HG02798 (cell line): ENCODE measurements around the gene UGT1A3.
"Not testable (repeated sequence)": the region's sequence is repeated elsewhere in the genome, so short reads cannot be mapped to it uniquely, and the experiment has no call there.

Experiments used
- ATAC-seq: cut with Tn5 transposase; IDR thresholded peaks from one replicate; pipeline ENCODE4 v1.9.1; 2021; ENCODE audit warnings: mild to moderate bottlenecking; ENCODE audit not compliant: unreplicated experiment, poor library complexity

UGT1A3 gene

GRCh38 chr2:233706720-233707119 lies 22.1 kb upstream of the UGT1A3 start:
- ATAC-seq, result no peak

- ATAC-seq, result no peak
Observed at GRCh38 chr2:233707940-233708644, 20.8 kb upstream of the UGT1A3 start.

GRCh38 chr2:233708942-233709341 lies 19.9 kb upstream of the UGT1A3 start:
- no peak for ATAC-seq

GRCh38 chr2:233711312-233712008 lies 17.4 kb upstream of the UGT1A3 start:
- ATAC-seq, result peak; percentile 68

GRCh38 chr2:233712611-233713261 lies 16.1 kb upstream of the UGT1A3 start, which contains the start of gene UGT1A5:
TSS of gene UGT1A5 (plus strand) at chr2:233712907. CDS start at chr2:233712992, 85 bp downstream.
- ATAC-seq, result no peak

DNA sequence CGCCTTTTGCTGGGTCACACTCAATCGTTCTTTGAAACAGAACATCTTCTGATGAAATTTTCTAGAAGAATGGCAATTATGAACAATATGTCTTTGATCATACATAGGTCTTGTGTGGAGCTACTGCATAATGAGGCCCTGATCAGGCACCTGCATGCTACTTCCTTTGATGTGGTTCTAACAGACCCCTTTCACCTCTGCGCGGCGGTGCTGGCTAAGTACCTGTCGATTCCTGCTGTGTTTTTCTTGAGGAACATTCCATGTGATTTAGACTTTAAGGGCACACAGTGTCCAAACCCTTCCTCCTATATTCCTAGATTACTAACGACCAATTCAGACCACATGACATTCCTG lies 15.6 kb upstream of the UGT1A3 start:
- ATAC-seq, result no peak

- no peak for ATAC-seq
Observed at GRCh38 chr2:233714121-233714520, 14.7 kb upstream of the UGT1A3 start.

- no peak for ATAC-seq
Observed at GRCh38 chr2:233718552-233718951, 10.3 kb upstream of the UGT1A3 start, which contains the start of gene UGT1A4. TSS of gene UGT1A4 (plus strand) at chr2:233718736. CDS start at chr2:233718821, 85 bp downstream.

DNA sequence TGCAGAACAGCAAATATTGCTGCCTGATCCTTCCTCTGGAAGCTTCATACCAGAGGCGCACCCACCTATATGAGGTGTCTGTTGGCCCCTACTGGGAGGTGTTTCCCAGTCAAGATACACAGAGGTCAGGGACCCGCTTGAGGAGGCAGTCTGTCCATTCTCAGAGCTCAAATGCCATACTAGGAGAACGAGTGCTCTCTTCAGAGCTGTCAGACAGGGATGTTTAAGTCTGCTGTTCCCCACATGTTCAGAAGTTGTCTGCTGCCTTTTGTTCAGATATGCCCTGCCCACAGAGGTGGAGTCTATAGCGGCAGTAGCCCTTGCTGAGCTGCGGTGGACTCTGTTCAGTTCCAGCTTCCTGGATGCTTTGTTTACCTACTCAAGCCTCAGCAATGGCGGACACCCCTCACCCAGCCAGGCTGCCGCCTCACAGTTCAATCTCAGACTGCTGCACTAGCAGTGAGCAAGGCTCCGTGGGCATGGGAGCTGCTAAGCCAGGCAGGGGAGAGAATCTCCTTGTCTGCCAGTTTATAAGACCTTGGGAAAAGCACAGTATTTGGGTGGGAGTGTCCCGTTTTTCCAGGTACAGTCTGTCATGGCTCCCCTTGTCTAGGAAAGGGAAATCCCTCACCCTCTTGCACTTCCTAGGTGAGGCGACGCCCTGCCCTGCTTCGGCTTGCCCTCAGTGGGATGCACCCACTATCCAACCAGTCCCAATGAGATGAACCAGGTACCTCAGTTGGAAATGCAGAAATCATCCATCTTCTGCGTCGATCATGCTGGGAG lies 8.2 kb downstream of the UGT1A3 start:
- not testable (repeated sequence) for ATAC-seq

DNA sequence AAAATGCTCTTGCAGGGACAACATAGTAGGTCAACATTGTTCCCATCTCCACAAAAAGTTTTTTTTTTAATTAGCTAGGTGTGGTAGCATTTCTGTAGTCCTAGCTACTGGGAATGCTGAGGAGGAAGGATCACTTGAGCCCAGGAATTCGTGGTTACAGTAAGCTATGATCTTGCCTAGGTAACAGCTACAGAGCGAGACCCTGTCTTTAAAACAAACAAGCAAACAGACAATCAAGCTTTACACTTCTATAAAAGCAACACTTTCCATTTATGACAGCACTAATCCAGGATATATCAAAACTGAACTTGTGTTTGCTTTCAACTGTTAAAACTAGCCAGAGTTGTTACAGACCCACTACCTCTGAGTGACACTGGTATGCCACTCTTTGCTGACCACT lies 12.0 kb downstream of the UGT1A3 start:
- no peak for ATAC-seq

GRCh38 chr2:233743464-233744259 lies 14.8 kb downstream of the UGT1A3 start:
- ATAC-seq, result no peak

GRCh38 chr2:233745073-233745755 lies 16.4 kb downstream of the UGT1A3 start:
- ATAC-seq, result no peak

GRCh38 chr2:233745838-233746237 lies 17.0 kb downstream of the UGT1A3 start:
- ATAC-seq, result not testable (repeated sequence)

- no peak for ATAC-seq
Observed at GRCh38 chr2:233746475-233747282, 17.8 kb downstream of the UGT1A3 start.

DNA sequence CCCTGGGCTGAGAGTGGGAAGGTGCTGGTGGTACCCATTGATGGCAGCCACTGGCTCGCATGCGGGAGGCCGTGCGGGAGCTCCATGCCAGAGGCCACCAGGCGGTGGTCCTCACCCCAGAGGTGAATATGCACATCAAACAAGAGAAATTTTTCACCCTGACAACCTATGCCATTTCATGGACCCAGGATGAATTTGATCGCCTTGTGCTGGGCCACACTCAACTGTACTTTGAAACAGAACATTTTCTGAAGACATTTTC lies 18.4 kb downstream of the UGT1A3 start:
- no peak for ATAC-seq

DNA sequence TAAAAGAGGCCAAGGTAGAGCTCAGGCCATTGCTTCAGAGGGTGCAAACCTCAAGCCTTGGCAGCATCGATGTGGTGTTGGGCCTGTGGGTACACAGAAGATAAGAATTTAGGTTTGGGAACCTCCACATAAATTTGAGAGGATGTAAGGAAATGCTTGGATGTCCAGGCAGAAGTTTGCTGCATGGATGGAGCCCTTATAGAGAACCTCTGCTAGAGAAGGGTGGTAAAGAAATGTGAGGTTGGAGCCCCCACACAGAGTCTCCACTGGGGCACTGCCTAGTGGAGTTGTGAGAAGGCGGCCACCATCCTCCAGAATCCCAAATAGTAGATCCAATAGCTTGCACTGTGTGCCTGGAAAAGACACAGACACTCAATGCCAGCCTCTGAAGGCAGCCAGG lies 21.8 kb downstream of the UGT1A3 start:
- not testable (repeated sequence) for ATAC-seq

DNA sequence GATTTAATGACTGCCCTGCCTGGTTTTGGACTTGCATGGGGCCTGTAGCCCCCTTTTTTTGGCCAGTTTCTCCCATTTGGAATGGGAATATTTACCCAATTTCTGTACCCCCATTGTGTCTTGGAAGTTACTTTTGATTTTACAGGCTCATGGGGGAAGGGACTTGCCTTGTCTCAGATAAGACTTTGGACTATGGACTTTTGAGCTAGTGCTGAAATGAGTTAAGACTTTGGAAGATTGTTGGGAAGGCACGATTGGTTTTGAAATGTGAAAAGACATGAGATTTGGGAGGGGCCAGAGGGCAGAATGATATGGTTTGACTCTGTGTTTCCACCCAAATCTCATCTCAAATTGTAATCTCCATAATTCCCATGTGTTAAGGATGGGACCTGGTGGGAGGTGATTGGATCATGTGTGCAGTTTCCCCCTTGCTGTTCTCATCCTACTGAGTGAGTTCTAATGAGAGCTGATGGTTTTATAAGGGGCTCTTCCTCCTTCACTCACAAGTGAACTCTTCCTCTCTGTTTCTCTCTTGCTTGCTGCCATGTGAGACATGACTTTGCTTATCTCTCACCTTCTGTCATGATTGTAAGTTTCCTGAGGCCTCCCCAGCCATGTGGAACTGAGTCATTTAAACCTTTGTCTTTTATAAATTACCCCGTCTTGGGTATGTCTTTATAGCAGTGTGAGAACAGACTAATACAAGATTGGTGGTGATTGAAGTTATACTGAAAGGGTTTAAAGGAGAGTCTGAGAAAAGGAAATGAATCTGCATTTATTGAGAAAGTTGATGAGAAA lies 22.6 kb downstream of the UGT1A3 start:
- ATAC-seq, result not testable (repeated sequence)
